Stimulated activated CD8-positive, alpha-beta memory T cell treated with anti-CD3 and anti-CD28 coated beads, Interleukin-4, amount 100 ng/mL, for 1 hour (primary cell): Measurements from ENCODE around the gene FAM98A.
A peak's percentile ranks its signal among the peaks of the same experiment; 100 is the strongest.

Source experiments
- DNase-seq, 2 donors: peaks; one replicate each; pipeline ENCODE4 v3.0.0-alpha.2; 2020; ENCODE audit warnings: low read depth in 2 of 2, low spot score in 1 of 2

FAM98A gene

GRCh38 chr2:33598561-33599174 is 431 bp downstream of the FAM98A start:
- peak in 1 of 2 donors; percentile 3 for DNase-seq

- no peak for DNase-seq
Observed at GRCh38 chr2:33597026-33597425, 2.1 kb downstream of the FAM98A start.

GRCh38 chr2:33595385-33595784 is 3.7 kb downstream of the FAM98A start:
- no peak for DNase-seq

- DNase-seq: no peak
Observed at GRCh38 chr2:33589444-33589843, 9.7 kb downstream of the FAM98A start.

GRCh38 chr2:33588232-33588631 is 10.9 kb downstream of the FAM98A start:
- no peak for DNase-seq

- DNase-seq: no peak
Observed at GRCh38 chr2:33586766-33587165, 12.3 kb downstream of the FAM98A start.

GRCh38 chr2:33583194-33583938 is 15.7 kb downstream of the FAM98A start:
- peak in 1 of 2 donors; percentile 5 for DNase-seq

GRCh38 chr2:33581872-33582271 is 17.2 kb downstream of the FAM98A start:
- DNase-seq: no peak

GRCh38 chr2:33579227-33579626 is 19.9 kb downstream of the FAM98A start:
- no peak for DNase-seq

GRCh38 chr2:33577668-33578067 is 21.4 kb downstream of the FAM98A start:
- no peak for DNase-seq

- no peak for DNase-seq
Observed at GRCh38 chr2:33577084-33577483, 22.0 kb downstream of the FAM98A start.

GRCh38 chr2:33573657-33574056 is 25.4 kb downstream of the FAM98A start:
- no peak for DNase-seq

GRCh38 chr2:33570681-33571080 is 28.4 kb downstream of the FAM98A start:
- DNase-seq: no peak

GRCh38 chr2:33561872-33562271 is 37.2 kb downstream of the FAM98A start:
- DNase-seq: no peak

GRCh38 chr2:33560017-33560416 is 39.1 kb downstream of the FAM98A start:
- DNase-seq: no peak

GRCh38 chr2:33559328-33559727 is 39.8 kb downstream of the FAM98A start:
- no peak for DNase-seq

- no peak for DNase-seq
Observed at GRCh38 chr2:33555681-33556080, 43.4 kb downstream of the FAM98A start.

- DNase-seq: no peak
Observed at GRCh38 chr2:33552758-33553461, 46.2 kb downstream of the FAM98A start.

- DNase-seq: no peak
Observed at GRCh38 chr2:33550206-33550605, 48.9 kb downstream of the FAM98A start.

GRCh38 chr2:33541243-33541642 is 57.9 kb downstream of the FAM98A start:
- DNase-seq: no peak

GRCh38 chr2:33535421-33535820 is 63.7 kb downstream of the FAM98A start:
- DNase-seq: no peak
